ENCODE measurements around the gene SBF2.
A peak's percentile ranks its signal among the peaks of the same experiment; 100 is the strongest.

- TF ChIP-seq EZH2 (IDR thresholded peaks at IDR 0.05; ENCODE audit: borderline replicate concordance, insufficient read depth, low read length, poor library complexity, severe bottlenecking) (no peak), TAF1 (IDR thresholded peaks at IDR 0.05; ENCODE audit: low read depth) (no peak), CTCF (IDR thresholded peaks at IDR 0.05; ENCODE audit: poor library complexity, severe bottlenecking) (no peak), POLR2AphosphoS5 (IDR thresholded peaks at IDR 0.05) (peak; percentile 51), RAD21 (conservative IDR thresholded peaks at IDR 0.05) (no peak)
Observed at GRCh38 chr11:10303558-10304363, 9.7 kb upstream of the SBF2 start.
